HepG2 (cell line): ENCODE data around the gene CLEC16A. TPM values are rescaled to one million over a fixed set of nuclear protein-coding genes. Genes with fewer than 3 reads are reported as not detected.

Source experiments
- ARID3A ChIP-seq: IDR thresholded peaks from 2 replicates; pipeline ENCODE4 v1.6.1; 2012; ENCODE audit warnings: low read depth, low read length, improper control_type of control experiment
- FOXK1 ChIP-seq: sonication (generic); formaldehyde crosslinking; IDR thresholded peaks from 2 replicates; pipeline ENCODE4 v1.4.0; 2020; ENCODE audit warnings: low read depth, missing genetic modification reagents, borderline replicate concordance
- FOXO4 ChIP-seq: sonication (generic); formaldehyde crosslinking; conservative IDR thresholded peaks from 2 replicates; pipeline ENCODE4 v1.8.1; 2023; ENCODE audit warnings: missing genetic modification reagents
- HNF4G ChIP-seq, 2 experiments: sonication (generic) in 1 of 2; formaldehyde crosslinking in 1 of 2; IDR thresholded peaks; 2 replicates each; pipeline versions ENCODE4 v1.4.0 to v1.6.1; 2011 to 2020; ENCODE audit warnings: borderline replicate concordance in 2 of 2, low read depth in 2 of 2, mild to moderate bottlenecking in 2 of 2, low read length in 1 of 2, missing genetic modification reagents in 1 of 2, moderate library complexity in 1 of 2
- HOXA7 ChIP-seq: sonication (generic); formaldehyde crosslinking; IDR thresholded peaks from 2 replicates; pipeline ENCODE4 v1.8.1; 2022; ENCODE audit warnings: mild to moderate bottlenecking, missing genetic modification reagents, moderate library complexity
- LRRFIP1 ChIP-seq: sonication (generic); formaldehyde crosslinking; conservative IDR thresholded peaks from 2 replicates; pipeline ENCODE4 v1.4.0; 2020; ENCODE audit warnings: missing genetic modification reagents
- SNAI1 ChIP-seq: sonication (generic); formaldehyde crosslinking; IDR thresholded peaks from 2 replicates; pipeline ENCODE4 v1.5.0; 2020; ENCODE audit warnings: mild to moderate bottlenecking, missing genetic modification reagents, borderline replicate concordance
- TCF7L2 ChIP-seq: IDR thresholded peaks from 2 replicates; pipeline ENCODE4 v1.6.1; 2011; ENCODE audit warnings: mild to moderate bottlenecking, low read depth, low read length, moderate library complexity
- TFAP4 ChIP-seq: sonication (generic); IDR thresholded peaks from 2 replicates; pipeline ENCODE4 v1.6.1; 2016; ENCODE audit warnings: low read depth, borderline replicate concordance
- YEATS2 ChIP-seq: sonication (generic); formaldehyde crosslinking; IDR thresholded peaks from 2 replicates; pipeline ENCODE4 v1.4.0; 2020; ENCODE audit warnings: missing genetic modification reagents, borderline replicate concordance
- ZBTB8A ChIP-seq: sonication (generic); formaldehyde crosslinking; IDR thresholded peaks from 2 replicates; pipeline ENCODE4 v1.4.0; 2020; ENCODE audit warnings: mild to moderate bottlenecking, low read depth, missing genetic modification reagents, borderline replicate concordance
- ZNF331 ChIP-seq: sonication (generic); formaldehyde crosslinking; IDR thresholded peaks from 2 replicates; pipeline ENCODE4 v1.4.0; 2020; ENCODE audit warnings: missing genetic modification reagents
- ZNF354B ChIP-seq: sonication (generic); formaldehyde crosslinking; IDR thresholded peaks from 2 replicates; pipeline ENCODE4 v1.8.0; 2022; ENCODE audit warnings: mild to moderate bottlenecking, missing genetic modification reagents
- ZNF441 ChIP-seq: sonication (generic); formaldehyde crosslinking; IDR thresholded peaks from 2 replicates; pipeline ENCODE4 v1.7.0; 2021; ENCODE audit warnings: missing genetic modification reagents, borderline replicate concordance
- ZNF724P ChIP-seq: sonication (generic); formaldehyde crosslinking; IDR thresholded peaks from 2 replicates; pipeline ENCODE4 v1.8.0; 2022; ENCODE audit warnings: missing genetic modification reagents, borderline replicate concordance
- polyA plus RNA-seq, 8 experiments: library from polyadenylated mRNA; depleted of rRNA in 3 of 8; stranded (reverse) in 7 of 8; unstranded in 1 of 8; fragments of >200 nt; fragmentation: Illumina TruSeq in 4 of 8; extraction: Trizol in 4 of 8; gene quantifications; 2 replicates each; pipeline versions ENCODE4 v1.2.1 to v1.2.3, GENCODE V29; 2011 to 2016; ENCODE audit warnings: low read depth in 4 of 8, missing spikeins in 1 of 8, mixed read lengths in 1 of 8; ENCODE audit not compliant: insufficient read depth in 1 of 8
- total RNA-seq, 5 experiments: library from RNA; depleted of rRNA; stranded (reverse); fragments of >200 nt; fragmentation: Illumina TruSeq; extraction: Trizol; gene quantifications; 2 replicates each; pipeline ENCODE4 v1.2.3, GENCODE V29; 2016; ENCODE audit warnings: low read depth in 1 of 5
- TF ChIP-seq, protein P1 (sequence below): sonication (generic); formaldehyde crosslinking; IDR thresholded peaks from 2 replicates; pipeline ENCODE4 v1.9.0; 2021; ENCODE audit warnings: missing genetic modification reagents, mild to moderate bottlenecking, borderline replicate concordance
- TF ChIP-seq, protein P2 (sequence below): IDR thresholded peaks from 2 replicates; pipeline ENCODE4 v1.6.1; 2016; ENCODE audit warnings: mild to moderate bottlenecking

Gene CLEC16A
- total and polyA plus RNA-seq, 2 of the 13 experiments (the other 11 are each of a cell fraction or from before 2014, with no cell fraction given), result 8.5 to 10.3 TPM

DNA sequence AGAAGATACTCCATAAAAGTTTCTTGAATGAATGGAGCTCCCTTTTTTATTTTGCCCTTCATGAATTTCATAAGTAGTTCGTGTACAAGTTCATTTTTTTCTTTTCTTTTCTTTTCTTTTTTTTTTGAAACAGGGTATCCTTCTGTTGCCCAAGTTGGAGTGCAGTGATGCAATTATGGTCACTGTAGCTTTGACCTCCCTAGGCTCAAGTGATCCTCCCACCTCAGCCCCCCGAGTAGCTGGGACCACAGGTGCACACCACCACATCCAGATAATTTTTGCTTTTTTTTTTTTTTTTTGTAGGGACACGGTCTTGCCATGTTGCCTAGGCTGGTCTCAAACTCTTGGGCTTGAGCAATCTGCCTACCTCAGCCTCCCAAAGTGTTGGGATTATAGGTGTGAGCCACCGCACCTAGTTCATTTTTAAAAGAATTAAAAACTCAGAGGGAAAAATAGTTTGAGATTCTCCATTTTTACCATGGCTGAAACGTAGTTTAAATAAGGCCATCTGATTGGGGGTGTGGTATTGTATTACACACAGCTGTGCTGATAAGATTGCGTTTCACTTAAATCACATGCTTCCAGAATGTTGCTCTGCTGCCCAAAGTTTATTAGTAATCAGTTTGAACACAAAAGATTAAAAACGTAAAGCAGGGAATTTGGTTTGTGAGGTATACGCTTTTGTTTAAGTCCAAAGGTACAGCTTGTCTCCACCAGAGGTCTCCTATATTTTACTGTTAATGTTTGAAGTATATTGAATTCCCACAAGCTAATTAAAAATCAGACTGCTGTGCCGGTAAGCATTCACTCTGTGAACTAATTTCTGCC is 157.5 kb downstream of the CLEC16A start (continued):
- no peak for TF ChIP-seq LRRFIP1 (CRISPR knock-in tag)
- 0 out of 2 replicates have a peak, but pooled peaks have one; percentile 20 for TF ChIP-seq HNF4G (IDR thresholded peaks at IDR 0.05; ENCODE audit: borderline replicate concordance, low read depth, low read length)
- TF ChIP-seq HNF4G (CRISPR knock-in tag; IDR thresholded peaks at IDR 0.05; ENCODE audit: borderline replicate concordance, low read depth), result no peak
- no peak for TF ChIP-seq FOXO4
- peak; percentile 7; the same call in 1 of the 2 replicates for TF ChIP-seq ZNF331 (CRISPR knock-in tag)
- TF ChIP-seq YEATS2 (CRISPR knock-in tag), result no peak
- peak; percentile 56; the same call in 1 of the 2 replicates for TF ChIP-seq TFAP4
- no peak for TF ChIP-seq ZBTB8A (CRISPR knock-in tag)
- no peak for TF ChIP-seq ZNF354B (CRISPR knock-in tag)
- no peak for TF ChIP-seq ZNF441 (CRISPR knock-in tag)
- TF ChIP-seq SNAI1 (CRISPR knock-in tag), result no peak
- TF ChIP-seq HOXA7 (CRISPR knock-in tag), result no peak
- TF ChIP-seq FOXK1, result no peak
- TF ChIP-seq ZNF724P (CRISPR knock-in tag), result no peak
- TF ChIP-seq TCF7L2, result no peak
- peak; percentile 67; the same call in 1 of the 2 replicates for TF ChIP-seq ARID3A
- TF ChIP-seq, protein P1, sequence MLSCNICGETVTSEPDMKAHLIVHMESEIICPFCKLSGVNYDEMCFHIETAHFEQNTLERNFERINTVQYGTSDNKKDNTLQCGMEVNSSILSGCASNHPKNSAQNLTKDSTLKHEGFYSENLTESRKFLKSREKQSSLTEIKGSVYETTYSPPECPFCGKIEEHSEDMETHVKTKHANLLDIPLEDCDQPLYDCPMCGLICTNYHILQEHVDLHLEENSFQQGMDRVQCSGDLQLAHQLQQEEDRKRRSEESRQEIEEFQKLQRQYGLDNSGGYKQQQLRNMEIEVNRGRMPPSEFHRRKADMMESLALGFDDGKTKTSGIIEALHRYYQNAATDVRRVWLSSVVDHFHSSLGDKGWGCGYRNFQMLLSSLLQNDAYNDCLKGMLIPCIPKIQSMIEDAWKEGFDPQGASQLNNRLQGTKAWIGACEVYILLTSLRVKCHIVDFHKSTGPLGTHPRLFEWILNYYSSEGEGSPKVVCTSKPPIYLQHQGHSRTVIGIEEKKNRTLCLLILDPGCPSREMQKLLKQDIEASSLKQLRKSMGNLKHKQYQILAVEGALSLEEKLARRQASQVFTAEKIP (CRISPR knock-in tag), result no peak
- TF ChIP-seq, protein P2, sequence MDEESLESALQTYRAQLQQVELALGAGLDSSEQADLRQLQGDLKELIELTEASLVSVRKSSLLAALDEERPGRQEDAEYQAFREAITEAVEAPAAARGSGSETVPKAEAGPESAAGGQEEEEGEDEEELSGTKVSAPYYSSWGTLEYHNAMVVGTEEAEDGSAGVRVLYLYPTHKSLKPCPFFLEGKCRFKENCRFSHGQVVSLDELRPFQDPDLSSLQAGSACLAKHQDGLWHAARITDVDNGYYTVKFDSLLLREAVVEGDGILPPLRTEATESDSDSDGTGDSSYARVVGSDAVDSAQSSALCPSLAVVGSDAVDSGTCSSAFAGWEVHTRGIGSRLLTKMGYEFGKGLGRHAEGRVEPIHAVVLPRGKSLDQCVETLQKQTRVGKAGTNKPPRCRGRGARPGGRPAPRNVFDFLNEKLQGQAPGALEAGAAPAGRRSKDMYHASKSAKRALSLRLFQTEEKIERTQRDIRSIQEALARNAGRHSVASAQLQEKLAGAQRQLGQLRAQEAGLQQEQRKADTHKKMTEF, result 0 out of 2 replicates have a peak, but pooled peaks have one; percentile 14
